Lower lobe of right lung (tissue), 2 donors: ENCODE data around the gene TIMM50. TPM values are rescaled to one million over a fixed set of nuclear protein-coding genes. Genes with fewer than 3 reads are reported as not detected.

Source experiments
- ATAC-seq, 2 donors: fragments of 200-7000 bp; cut with Tn5 transposase; one replicate each; pipeline ENCODE4 v1.9.1; 2020 to 2022; ENCODE audit warnings: mild to moderate bottlenecking in 2 of 2, moderate library complexity in 2 of 2
- DNase-seq: peaks from one replicate; pipeline ENCODE4 v3.0.0-alpha.2; 2020
- H3K27ac ChIP-seq: fragments of 200-600 bp; one replicate; pipeline ENCODE4 v1.8.0; 2022
- H3K27me3 ChIP-seq: fragments of 200-600 bp; one replicate; pipeline ENCODE4 v1.8.0; 2022; ENCODE audit warnings: low read depth
- H3K36me3 ChIP-seq: fragments of 200-600 bp; one replicate; pipeline ENCODE4 v1.8.0; 2022; ENCODE audit warnings: mild to moderate bottlenecking
- H3K4me1 ChIP-seq: fragments of 200-600 bp; one replicate; pipeline ENCODE4 v1.8.0; 2022
- H3K4me3 ChIP-seq: fragments of 200-600 bp; one replicate; pipeline ENCODE4 v1.8.0; 2022; ENCODE audit warnings: mild to moderate bottlenecking
- H3K9me3 ChIP-seq: fragments of 200-600 bp; one replicate; pipeline ENCODE4 v1.8.0; 2022
- CTCF ChIP-seq: fragments of 200-600 bp; IDR thresholded peaks from one replicate; pipeline ENCODE4 v1.8.0; 2022; ENCODE audit warnings: antibody characterized with exemption, mild to moderate bottlenecking
- intact Hi-C: fragments of 100-400 bp; cut with DNase I; formaldehyde crosslinking; loops from one replicate; pipeline ENCODE4 v1.11.0; 2022
- total RNA-seq: library from RNA; stranded (reverse); fragmentation: NEBNext Ultra II Directional; extraction: Animal tissue kit (Norgen Biotek cat#: 25700); gene quantifications from one replicate; pipeline ENCODE4 v1.2.1, GENCODE V29; 2021
- donor health status: DM: no; HTN: yes; CAD: no; lungs with severe emphysema.

Gene TIMM50
- total RNA-seq, 1 donor from 2014 or later = 44.0 TPM

GRCh38 chr19:39497701-39497995, 17.0 kb downstream of the TIMM50 start:
- no peak for TF ChIP-seq CTCF
- Histone ChIP-seq H3K36me3 (no peaks in the 10 kb centered on the region), H3K4me3 (no peak overlapping the region), H3K27me3 (peaks cover 63% of the 10 kb centered on the region), H3K9me3 (no peaks in the 10 kb centered on the region), H3K27ac (no peak overlapping the region), H3K4me1 (peaks cover 19% of the 10 kb centered on the region)
- intact Hi-C loops = no loop called here
- no peak for ATAC-seq
- no peak for DNase-seq

GRCh38 chr19:39497996-39498797, 17.6 kb downstream of the TIMM50 start:
- H3K4me1 ChIP-seq = peaks cover 19% of the 10 kb centered on the region
- H3K4me3 ChIP-seq = no peak overlapping the region
- peak in 1 of 2 donors; percentile 8 for ATAC-seq
- no peaks in the 10 kb centered on the region for H3K9me3 ChIP-seq
- no peak for DNase-seq
- intact Hi-C loops = no loop called here
- H3K36me3 ChIP-seq = no peaks in the 10 kb centered on the region
- H3K27me3 ChIP-seq = peaks cover 64% of the 10 kb centered on the region
- TF ChIP-seq CTCF = peak; percentile 16
- H3K27ac ChIP-seq = no peak overlapping the region

DNA sequence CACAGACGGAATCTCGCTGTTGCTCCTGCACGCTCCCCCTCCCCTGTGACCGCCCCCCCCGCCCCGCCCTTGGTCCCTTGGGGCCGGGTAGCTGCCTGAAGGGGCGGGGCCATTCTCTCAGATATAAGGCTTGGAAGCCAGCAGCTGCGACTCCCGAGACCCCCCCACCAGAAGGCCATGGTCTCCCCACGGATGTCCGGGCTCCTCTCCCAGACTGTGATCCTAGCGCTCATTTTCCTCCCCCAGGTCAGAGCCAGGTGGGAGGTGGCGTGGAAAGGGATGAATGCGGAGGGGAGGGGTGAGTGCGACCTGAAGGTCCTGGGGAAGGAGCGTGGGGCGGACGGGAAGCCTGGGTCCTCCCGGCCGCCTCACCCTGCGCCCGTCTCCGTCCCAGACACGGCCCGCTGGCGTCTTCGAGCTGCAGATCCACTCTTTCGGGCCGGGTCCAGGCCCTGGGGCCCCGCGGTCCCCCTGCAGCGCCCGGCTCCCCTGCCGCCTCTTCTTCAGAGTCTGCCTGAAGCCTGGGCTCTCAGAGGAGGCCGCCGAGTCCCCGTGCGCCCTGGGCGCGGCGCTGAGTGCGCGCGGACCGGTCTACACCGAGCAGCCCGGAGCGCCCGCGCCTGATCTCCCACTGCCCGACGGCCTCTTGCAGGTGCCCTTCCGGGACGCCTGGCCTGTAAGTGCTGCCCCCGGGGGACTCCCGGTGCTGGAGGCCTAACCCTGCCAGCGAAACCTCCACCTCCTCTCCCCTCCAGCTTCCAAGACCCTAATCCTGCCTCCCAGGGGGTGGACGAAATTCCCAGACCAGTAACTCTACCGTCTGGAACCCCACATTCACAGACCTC, 18.4 kb downstream of the TIMM50 start, which contains the start of gene DLL3:
TSS of gene DLL3 (plus strand) at position 150 of the 845 bp plus-strand sequence. CDS start at position 178, 28 bp downstream.
- DNase-seq = no peak
- Histone ChIP-seq H3K4me1 (peaks cover 19% of the 10 kb centered on the region), H3K4me3 (no peak within 1 kb of the TSS), H3K9me3 (no peaks in the 10 kb centered on the region), H3K36me3 (no peaks in the 10 kb centered on the region), H3K27me3 (peaks cover 71% of the 10 kb centered on the region), H3K27ac (no peak within 1 kb of the TSS)
- intact Hi-C loops = no loop called here
- ATAC-seq = no peak
- no peak for TF ChIP-seq CTCF

GRCh38 chr19:39499932-39500331, 19.3 kb downstream of the TIMM50 start:
- H3K4me3 ChIP-seq = no peak overlapping the region
- no peaks in the 10 kb centered on the region for H3K9me3 ChIP-seq
- TF ChIP-seq CTCF = no peak
- H3K4me1 ChIP-seq = peaks cover 19% of the 10 kb centered on the region
- ATAC-seq (no peak), DNase-seq (no peak)
- intact Hi-C loops = no loop called here
- peaks cover 80% of the 10 kb centered on the region for H3K27me3 ChIP-seq
- H3K27ac ChIP-seq = no peak overlapping the region
- H3K36me3 ChIP-seq = no peaks in the 10 kb centered on the region

DNA sequence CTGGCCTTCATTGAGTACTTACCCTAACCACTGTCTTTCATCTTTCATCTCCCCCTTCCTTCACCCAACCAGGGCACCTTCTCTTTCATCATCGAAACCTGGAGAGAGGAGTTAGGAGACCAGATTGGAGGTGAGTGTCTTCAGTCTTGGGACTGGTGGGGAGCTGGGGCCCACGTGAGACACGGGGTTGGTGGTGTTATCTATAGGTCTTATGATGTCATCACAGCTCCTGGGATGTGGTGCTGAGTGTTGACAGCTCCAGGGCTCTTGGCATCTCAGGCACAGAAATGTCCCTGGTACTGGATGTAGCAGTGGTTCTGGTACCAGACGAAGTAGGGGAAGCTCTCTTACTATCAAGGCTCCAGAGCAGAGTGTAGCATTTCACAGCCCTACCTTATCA, 19.9 kb downstream of the TIMM50 start:
- no peak for ATAC-seq

More for the DNA sequence above, 19.9 kb downstream of the TIMM50 start:
- no peaks in the 10 kb centered on the region for H3K36me3 ChIP-seq
- peaks cover 86% of the 10 kb centered on the region for H3K27me3 ChIP-seq
- H3K9me3 ChIP-seq = no peaks in the 10 kb centered on the region
- DNase-seq = no peak
- no peak overlapping the region for H3K4me3 ChIP-seq
- H3K27ac ChIP-seq = no peak overlapping the region
- H3K4me1 ChIP-seq = peaks cover 19% of the 10 kb centered on the region
- intact Hi-C loops = no loop called here
- no peak for TF ChIP-seq CTCF
